Prostate gland (tissue), 2 donors: ENCODE results near the gene BAIAP2. TPM values are rescaled to one million over a fixed set of nuclear protein-coding genes. Genes with fewer than 3 reads are reported as not detected.

Experiments used
- DNase-seq: peaks from one replicate; pipeline ENCODE4 v3.0.0-alpha.2; 2019; ENCODE audit warnings: low spot score
- H3K27ac ChIP-seq, 2 donors: fragments of 200-600 bp; sonication (generic); 2 replicates each; pipeline ENCODE4 v1.5.1; 2017 to 2019
- H3K27me3 ChIP-seq: fragments of 200-600 bp; sonication (generic); replicated peaks from 2 replicates; pipeline ENCODE4 v1.5.1; 2019; ENCODE audit not compliant: insufficient read depth
- H3K36me3 ChIP-seq, 2 donors: fragments of 200-600 bp; sonication (generic); 1 replicate in 1 of 2; 2 replicates in 1 of 2; pipeline versions ENCODE4 v1.5.1 to v1.8.1; 2017 to 2019
- H3K4me1 ChIP-seq: fragments of 200-600 bp; sonication (generic); replicated peaks from 2 replicates; pipeline ENCODE4 v1.5.1; 2019
- H3K4me3 ChIP-seq, 2 donors: fragments of 200-600 bp; sonication (generic); 2 replicates each; pipeline ENCODE4 v1.5.1; 2017 to 2019
- H3K9me3 ChIP-seq: fragments of 200-600 bp; sonication (generic); 2 replicates; pipeline ENCODE4 v1.5.1; 2017
- POLR2A ChIP-seq: fragments of 450-650 bp; IDR thresholded peaks from one replicate; pipeline ENCODE4 v1.6.1; 2016; ENCODE audit warnings: antibody characterized with exemption, mild to moderate bottlenecking
- POLR2AphosphoS5 ChIP-seq: sonication (generic); formaldehyde crosslinking; IDR thresholded peaks from one replicate; pipeline ENCODE4 v1.6.1; 2017; ENCODE audit warnings: antibody characterized with exemption
- WGBS: methylation state at CpG from one replicate; pipeline ENCODE4 v1.1.5; 2018; 5-methylcytosine and 5-hydroxymethylcytosine counted together
- intact Hi-C: fragments of 100-400 bp; cut with DNase I; formaldehyde crosslinking; loops from one replicate; pipeline ENCODE4 v1.14.2; 2022
- total RNA-seq, 2 donors: library from RNA; depleted of rRNA; stranded (reverse); fragments of >200 nt; gene quantifications; one replicate each; pipeline ENCODE4 v1.1.0, GENCODE V29; 2016
- TF ChIP-seq, protein P1 (sequence below), 4 experiments: fragments of 200-600 bp in 2 of 4; fragments of 450-650 bp in 2 of 4; sonication (generic) in 2 of 4; IDR thresholded peaks; 1 replicate in 3 of 4; 2 replicates in 1 of 4; pipeline ENCODE4 v1.5.1; 2016 to 2019; ENCODE audit warnings: antibody characterized with exemption in 4 of 4, mild to moderate bottlenecking in 2 of 4, moderate library complexity in 2 of 4

Gene BAIAP2
- total RNA-seq, 2 donors from 2014 or later, result 125 to 148 TPM

DNA sequence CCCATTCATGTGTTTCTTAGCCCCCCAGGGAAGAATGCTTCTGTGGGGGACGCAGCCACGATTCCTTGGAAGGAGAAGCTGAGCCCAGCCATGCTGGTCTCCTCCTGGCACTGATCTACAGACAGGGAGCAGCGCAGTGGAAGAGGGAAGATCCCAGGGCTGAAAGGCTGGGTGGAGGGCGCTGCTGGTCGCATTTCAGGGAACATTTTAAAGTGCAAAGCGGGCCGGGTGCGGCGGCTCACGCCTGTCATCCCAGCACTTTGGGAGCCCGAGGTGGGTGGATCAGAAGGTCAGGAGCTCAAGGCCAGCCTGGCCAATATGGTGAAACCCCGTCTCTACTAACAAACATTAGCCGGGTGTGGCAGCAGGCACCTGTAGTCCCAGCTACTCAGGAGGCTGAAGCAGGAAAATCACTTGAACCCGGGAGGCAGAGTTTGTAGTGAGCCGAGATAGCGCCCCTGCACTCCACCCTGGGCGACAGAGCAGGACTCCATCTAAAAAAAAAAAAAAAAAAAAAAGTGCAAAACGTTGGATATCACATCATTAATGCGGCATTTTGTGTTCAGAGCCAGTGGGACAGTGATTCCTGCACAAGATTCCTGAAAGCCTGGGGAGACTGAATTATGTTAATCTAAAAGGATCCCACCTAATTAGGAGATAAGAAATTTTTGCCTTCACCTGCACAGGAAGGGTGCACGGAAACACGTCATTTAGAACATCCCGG, 43.9 kb upstream of the BAIAP2 start:
- 38% methylated on average over 22 of the region's 22 CpGs for WGBS
- H3K4me1 ChIP-seq, result peaks cover 12% of the 10 kb centered on the region
- no peaks in the 10 kb centered on the region for H3K9me3 ChIP-seq
- DNase-seq, result no peak
- H3K36me3 ChIP-seq, result peaks cover 0 to 1% of the 10 kb centered on the region in 2 donors
- H3K27me3 ChIP-seq, result no peaks in the 10 kb centered on the region
- intact Hi-C loops, result loop anchor here (2.0 to 10.0 kb wide), 2 partner anchors 106 to 254 kb away; no protein-coding TSS in a partner anchor
- H3K27ac ChIP-seq, result peak overlapping the region; percentile 45 to 69
- peak overlapping the region; percentile 96 to 100 for H3K4me3 ChIP-seq
- TF ChIP-seq, protein P1, sequence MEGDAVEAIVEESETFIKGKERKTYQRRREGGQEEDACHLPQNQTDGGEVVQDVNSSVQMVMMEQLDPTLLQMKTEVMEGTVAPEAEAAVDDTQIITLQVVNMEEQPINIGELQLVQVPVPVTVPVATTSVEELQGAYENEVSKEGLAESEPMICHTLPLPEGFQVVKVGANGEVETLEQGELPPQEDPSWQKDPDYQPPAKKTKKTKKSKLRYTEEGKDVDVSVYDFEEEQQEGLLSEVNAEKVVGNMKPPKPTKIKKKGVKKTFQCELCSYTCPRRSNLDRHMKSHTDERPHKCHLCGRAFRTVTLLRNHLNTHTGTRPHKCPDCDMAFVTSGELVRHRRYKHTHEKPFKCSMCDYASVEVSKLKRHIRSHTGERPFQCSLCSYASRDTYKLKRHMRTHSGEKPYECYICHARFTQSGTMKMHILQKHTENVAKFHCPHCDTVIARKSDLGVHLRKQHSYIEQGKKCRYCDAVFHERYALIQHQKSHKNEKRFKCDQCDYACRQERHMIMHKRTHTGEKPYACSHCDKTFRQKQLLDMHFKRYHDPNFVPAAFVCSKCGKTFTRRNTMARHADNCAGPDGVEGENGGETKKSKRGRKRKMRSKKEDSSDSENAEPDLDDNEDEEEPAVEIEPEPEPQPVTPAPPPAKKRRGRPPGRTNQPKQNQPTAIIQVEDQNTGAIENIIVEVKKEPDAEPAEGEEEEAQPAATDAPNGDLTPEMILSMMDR (IDR thresholded peaks at IDR 0.05), result no peak
- TF ChIP-seq POLR2A, result no peak
- no peak for TF ChIP-seq POLR2AphosphoS5

DNA sequence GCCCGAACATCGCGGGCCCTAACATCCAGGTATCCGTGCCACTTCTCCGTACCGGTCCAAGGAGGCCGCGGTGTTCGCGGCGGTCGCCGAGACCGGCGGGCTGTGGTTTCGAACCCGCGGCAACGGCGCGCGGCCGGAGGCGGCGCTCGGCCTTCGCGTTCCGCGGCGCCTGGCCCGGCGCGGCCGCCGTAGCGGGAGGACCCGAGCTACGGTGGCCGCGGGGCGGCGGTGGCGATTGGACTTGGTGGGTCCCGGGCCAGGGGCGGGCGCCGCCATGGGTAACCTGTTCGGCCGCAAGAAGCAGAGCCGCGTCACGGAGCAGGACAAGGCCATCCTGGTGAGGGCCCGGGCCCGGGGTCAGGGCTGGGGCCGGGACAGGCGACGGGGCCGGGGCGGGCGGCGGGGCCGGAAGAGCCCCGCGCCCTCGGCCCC, 43.3 kb upstream of the BAIAP2 start, which contains the start of gene CHMP6:
Gene CHMP6, plus strand, starts transcription at position 197 of the 432 bp plus-strand sequence. Its CDS starts 78 bp downstream, at position 275.
- peak; percentile 61 for DNase-seq
- intact Hi-C loops, result loop anchor here (2.0 to 10.0 kb wide), 2 partner anchors 105 to 253 kb away; no protein-coding TSS in a partner anchor
- peak; percentile 3 for TF ChIP-seq POLR2AphosphoS5
- TF ChIP-seq, protein P1 (IDR thresholded peaks at IDR 0.05), result peak; percentile 14 to 77 (median 50)
- no peak for TF ChIP-seq POLR2A
- Histone ChIP-seq H3K27me3 (no peaks in the 10 kb centered on the region), H3K9me3 (no peaks in the 10 kb centered on the region), H3K4me3 (peak within 1 kb of the TSS; percentile 96 to 100), H3K27ac (peak within 1 kb of the TSS; percentile 45 to 69), H3K36me3 (peaks cover 5 to 7% of the 10 kb centered on the region in 2 donors), H3K4me1 (peaks cover 12% of the 10 kb centered on the region)
- under 1% methylated on average over 30 of the region's 66 CpGs for WGBS

DNA sequence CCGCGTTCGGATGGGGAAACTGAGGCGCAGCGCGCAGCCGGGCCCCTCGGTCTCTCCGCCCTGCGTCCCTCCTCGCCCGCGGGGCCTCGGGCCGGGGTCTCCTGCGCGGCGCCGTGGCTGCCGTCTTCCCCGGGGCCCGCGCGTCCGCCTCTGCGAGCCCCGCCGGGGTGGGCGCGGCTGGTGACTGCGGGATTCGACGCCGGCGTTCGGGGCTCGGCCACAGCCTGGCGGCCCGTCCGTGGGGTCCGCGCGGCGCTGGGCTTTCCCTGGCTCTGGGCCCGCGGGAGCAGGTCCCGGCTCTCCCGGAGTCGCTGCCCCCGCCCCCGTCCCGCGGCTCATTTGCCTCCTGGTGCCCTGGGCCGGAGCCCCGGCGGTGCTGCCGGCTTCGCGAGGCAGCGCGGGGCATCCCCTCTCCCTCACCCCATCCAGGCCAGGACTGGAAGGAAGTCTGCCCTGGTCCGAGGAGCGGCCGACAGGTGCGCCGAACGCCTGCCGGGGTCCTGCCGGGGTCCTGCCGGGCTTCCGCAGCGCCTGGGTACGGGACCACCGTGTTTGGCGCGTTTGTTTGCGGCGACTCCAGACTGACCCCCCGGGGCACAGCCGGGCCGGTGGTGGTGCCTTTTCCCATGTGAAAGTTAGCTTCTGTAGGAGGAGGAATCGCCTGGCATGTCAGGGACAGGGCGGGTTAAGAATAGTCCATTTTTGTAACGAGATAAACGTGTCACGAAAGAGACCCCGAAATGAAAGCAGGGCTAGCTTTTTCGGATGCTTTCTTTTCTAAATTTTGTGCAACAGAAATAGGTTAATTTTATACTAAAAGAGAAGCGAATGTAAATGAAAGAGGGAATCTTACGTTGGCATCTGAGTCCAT, 42.6 kb upstream of the BAIAP2 start:
- Histone ChIP-seq H3K9me3 (no peaks in the 10 kb centered on the region), H3K27me3 (no peaks in the 10 kb centered on the region), H3K4me1 (peaks cover 12% of the 10 kb centered on the region), H3K27ac (peak overlapping the region; percentile 45 to 69), H3K4me3 (peak overlapping the region; percentile 96 to 100), H3K36me3 (peaks cover 8 to 11% of the 10 kb centered on the region in 2 donors)
- WGBS, result 7% methylated on average over 31 of the region's 90 CpGs
- TF ChIP-seq POLR2AphosphoS5 (no peak), POLR2A (no peak)
- TF ChIP-seq, protein P1 (IDR thresholded peaks at IDR 0.05), result no peak
- intact Hi-C loops, result loop anchor here (10.0 kb wide), 1 partner anchor 252 kb away; no protein-coding TSS in a partner anchor
- DNase-seq, result no peak

DNA sequence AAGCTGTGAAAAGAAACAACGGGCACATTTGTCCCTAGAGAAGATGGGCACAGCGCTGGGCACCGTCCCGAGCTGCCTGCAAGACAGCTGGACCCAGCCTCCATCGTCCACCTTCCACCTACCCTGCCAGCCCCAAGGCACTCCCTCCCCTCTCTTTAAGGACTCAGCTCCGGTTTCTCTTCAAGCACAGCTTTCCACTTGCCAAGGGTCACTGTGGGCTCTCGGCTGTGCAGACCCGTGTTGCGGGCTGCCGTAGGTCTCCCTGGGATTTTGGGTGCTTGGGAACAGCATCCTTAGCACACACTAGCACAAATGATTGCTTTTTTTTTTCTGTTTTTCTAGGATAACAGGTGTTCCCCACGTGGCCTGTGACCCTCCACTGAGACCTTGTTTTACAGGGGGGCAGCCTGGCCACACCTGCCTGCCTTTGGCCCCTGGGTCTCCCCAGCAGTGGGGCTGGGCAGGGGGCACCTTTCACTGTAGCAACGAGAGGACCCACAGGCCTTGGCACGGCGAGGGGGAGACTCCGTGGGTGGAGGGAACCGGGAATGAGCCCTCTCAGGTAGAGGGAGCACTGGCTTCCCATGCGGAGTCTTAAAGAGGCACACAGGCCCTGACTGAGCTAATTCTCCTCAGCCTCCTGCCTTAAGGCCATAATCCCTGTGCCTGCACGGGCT, 41.9 kb upstream of the BAIAP2 start:
- TF ChIP-seq, protein P1 (IDR thresholded peaks at IDR 0.05), result no peak
- TF ChIP-seq POLR2A, result no peak
- no peak for TF ChIP-seq POLR2AphosphoS5
- Histone ChIP-seq H3K9me3 (no peaks in the 10 kb centered on the region), H3K27ac (no peak overlapping the region), H3K4me3 (peak overlapping the region in 1 of 2 donors; percentile 100), H3K36me3 (peaks cover 8 to 18% of the 10 kb centered on the region in 2 donors), H3K27me3 (no peaks in the 10 kb centered on the region), H3K4me1 (peaks cover 12% of the 10 kb centered on the region)
- 45% methylated on average over 18 of the region's 18 CpGs for WGBS
- DNase-seq, result no peak
- intact Hi-C loops, result loop anchor here (10.0 kb wide), 1 partner anchor 252 kb away; no protein-coding TSS in a partner anchor
